Measurements from ENCODE around the gene KLF6.

KLF6 gene

GRCh38 chr10:3775696-3776551, 9.1 kb downstream of the KLF6 start:
- Histone ChIP-seq H4K20me1 (ENCODE audit: low read depth, low read length) (0 out of 2 replicates have a peak, but pooled peaks cover 6% of the 10 kb centered on the region), H3K27me3 (ENCODE audit: low read length) (no peaks in the 10 kb centered on the region), H3K4me2 (ENCODE audit: low read depth, low read length, poor library complexity, severe bottlenecking) (no peak overlapping the region), H3K36me3 (ENCODE audit: low read length) (peaks cover 13% of the 10 kb centered on the region; the same call in 1 of the 2 replicates), H3K9ac (ENCODE audit: low read length) (no peak overlapping the region), H3K4me3 (ENCODE audit: insufficient read depth, low read length, poor library complexity, severe bottlenecking) (no peak overlapping the region), H3K9me2 (replicated peaks; ENCODE audit: insufficient read depth, low read length) (no peaks in the 10 kb centered on the region), H3K9me3 (ENCODE audit: insufficient read depth, low read length) (no peaks in the 10 kb centered on the region), H2AFZ (ENCODE audit: low read depth, low read length, severe bottlenecking) (no peak overlapping the region), H3F3A (ENCODE audit: insufficient read depth) (peaks cover 4% of the 10 kb centered on the region; the same call in 1 of the 2 replicates), H3K79me2 (ENCODE audit: insufficient read depth, low read length) (no peaks in the 10 kb centered on the region), H3K27ac (ENCODE audit: low read depth, low read length) (no peak overlapping the region)
- TF ChIP-seq EZH2phosphoT487 (conservative IDR thresholded peaks at IDR 0.05; ENCODE audit: low read length), result no peak
- TF ChIP-seq, protein P1, sequence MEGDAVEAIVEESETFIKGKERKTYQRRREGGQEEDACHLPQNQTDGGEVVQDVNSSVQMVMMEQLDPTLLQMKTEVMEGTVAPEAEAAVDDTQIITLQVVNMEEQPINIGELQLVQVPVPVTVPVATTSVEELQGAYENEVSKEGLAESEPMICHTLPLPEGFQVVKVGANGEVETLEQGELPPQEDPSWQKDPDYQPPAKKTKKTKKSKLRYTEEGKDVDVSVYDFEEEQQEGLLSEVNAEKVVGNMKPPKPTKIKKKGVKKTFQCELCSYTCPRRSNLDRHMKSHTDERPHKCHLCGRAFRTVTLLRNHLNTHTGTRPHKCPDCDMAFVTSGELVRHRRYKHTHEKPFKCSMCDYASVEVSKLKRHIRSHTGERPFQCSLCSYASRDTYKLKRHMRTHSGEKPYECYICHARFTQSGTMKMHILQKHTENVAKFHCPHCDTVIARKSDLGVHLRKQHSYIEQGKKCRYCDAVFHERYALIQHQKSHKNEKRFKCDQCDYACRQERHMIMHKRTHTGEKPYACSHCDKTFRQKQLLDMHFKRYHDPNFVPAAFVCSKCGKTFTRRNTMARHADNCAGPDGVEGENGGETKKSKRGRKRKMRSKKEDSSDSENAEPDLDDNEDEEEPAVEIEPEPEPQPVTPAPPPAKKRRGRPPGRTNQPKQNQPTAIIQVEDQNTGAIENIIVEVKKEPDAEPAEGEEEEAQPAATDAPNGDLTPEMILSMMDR (IDR thresholded peaks at IDR 0.05; ENCODE audit: insufficient read depth, low read length, poor library complexity, severe bottlenecking), result no peak

- H3K36me3 ChIP-seq (ENCODE audit: low read length), result peaks cover 13% of the 10 kb centered on the region; the same call in 1 of the 2 replicates
- no peaks in the 10 kb centered on the region for H3K9me3 ChIP-seq (ENCODE audit: insufficient read depth, low read length)
- 0 out of 2 replicates have a peak, but pooled peaks cover 6% of the 10 kb centered on the region for H4K20me1 ChIP-seq (ENCODE audit: low read depth, low read length)
- H3K4me3 ChIP-seq (ENCODE audit: insufficient read depth, low read length, poor library complexity, severe bottlenecking), result no peak overlapping the region
- no peak overlapping the region for H3K27ac ChIP-seq (ENCODE audit: low read depth, low read length)
- no peak overlapping the region for H2AFZ ChIP-seq (ENCODE audit: low read depth, low read length, severe bottlenecking)
- no peak overlapping the region for H3K4me2 ChIP-seq (ENCODE audit: low read depth, low read length, poor library complexity, severe bottlenecking)
- peaks cover 4% of the 10 kb centered on the region; the same call in 1 of the 2 replicates for H3F3A ChIP-seq (ENCODE audit: insufficient read depth)
- no peak for TF ChIP-seq EZH2phosphoT487 (conservative IDR thresholded peaks at IDR 0.05; ENCODE audit: low read length)
- TF ChIP-seq, protein P1 (IDR thresholded peaks at IDR 0.05; ENCODE audit: insufficient read depth, low read length, poor library complexity, severe bottlenecking), result no peak
- no peaks in the 10 kb centered on the region for H3K9me2 ChIP-seq (replicated peaks; ENCODE audit: insufficient read depth, low read length)
- H3K27me3 ChIP-seq (ENCODE audit: low read length), result no peaks in the 10 kb centered on the region
- H3K9ac ChIP-seq (ENCODE audit: low read length), result no peak overlapping the region
- no peaks in the 10 kb centered on the region for H3K79me2 ChIP-seq (ENCODE audit: insufficient read depth, low read length)
Observed at GRCh38 chr10:3774814-3775695, 10.0 kb downstream of the KLF6 start.

GRCh38 chr10:3774018-3774813, 10.8 kb downstream of the KLF6 start:
- H4K20me1 ChIP-seq (ENCODE audit: low read depth, low read length), result 0 out of 2 replicates have a peak, but pooled peaks cover 6% of the 10 kb centered on the region
- H3K9ac ChIP-seq (ENCODE audit: low read length), result no peak overlapping the region
- H2AFZ ChIP-seq (ENCODE audit: low read depth, low read length, severe bottlenecking), result no peak overlapping the region
- H3K36me3 ChIP-seq (ENCODE audit: low read length), result peaks cover 13% of the 10 kb centered on the region; the same call in 1 of the 2 replicates
- no peaks in the 10 kb centered on the region for H3K27me3 ChIP-seq (ENCODE audit: low read length)
- H3K4me3 ChIP-seq (ENCODE audit: insufficient read depth, low read length, poor library complexity, severe bottlenecking), result no peak overlapping the region
- TF ChIP-seq, protein P1 (IDR thresholded peaks at IDR 0.05; ENCODE audit: insufficient read depth, low read length, poor library complexity, severe bottlenecking), result no peak
- no peak for TF ChIP-seq EZH2phosphoT487 (conservative IDR thresholded peaks at IDR 0.05; ENCODE audit: low read length)
- no peak overlapping the region for H3K27ac ChIP-seq (ENCODE audit: low read depth, low read length)
- H3K9me2 ChIP-seq (replicated peaks; ENCODE audit: insufficient read depth, low read length), result no peaks in the 10 kb centered on the region
- H3K79me2 ChIP-seq (ENCODE audit: insufficient read depth, low read length), result no peaks in the 10 kb centered on the region
- peaks cover 4% of the 10 kb centered on the region; the same call in 1 of the 2 replicates for H3F3A ChIP-seq (ENCODE audit: insufficient read depth)
- H3K4me2 ChIP-seq (ENCODE audit: low read depth, low read length, poor library complexity, severe bottlenecking), result no peak overlapping the region
- no peaks in the 10 kb centered on the region for H3K9me3 ChIP-seq (ENCODE audit: insufficient read depth, low read length)
